GM19099 (cell line): ENCODE results near the gene DOC2A.

Experiments
- POLR2A ChIP-seq: IDR thresholded peaks from 3 replicates; pipeline ENCODE4 v1.6.1; 2011; ENCODE audit warnings: low read depth; ENCODE audit not compliant: insufficient read length; ENCODE audit errors: extremely low read depth

DOC2A gene

GRCh38 chr16:30011714-30012504, 1.1 kb upstream of the DOC2A start:
- TF ChIP-seq POLR2A = no peak

- TF ChIP-seq POLR2A = no peak
Measured at GRCh38 chr16:30009990-30010843, 610 bp downstream of the DOC2A start.

GRCh38 chr16:30009085-30009862, 1.6 kb downstream of the DOC2A start:
- no peak for TF ChIP-seq POLR2A

DNA sequence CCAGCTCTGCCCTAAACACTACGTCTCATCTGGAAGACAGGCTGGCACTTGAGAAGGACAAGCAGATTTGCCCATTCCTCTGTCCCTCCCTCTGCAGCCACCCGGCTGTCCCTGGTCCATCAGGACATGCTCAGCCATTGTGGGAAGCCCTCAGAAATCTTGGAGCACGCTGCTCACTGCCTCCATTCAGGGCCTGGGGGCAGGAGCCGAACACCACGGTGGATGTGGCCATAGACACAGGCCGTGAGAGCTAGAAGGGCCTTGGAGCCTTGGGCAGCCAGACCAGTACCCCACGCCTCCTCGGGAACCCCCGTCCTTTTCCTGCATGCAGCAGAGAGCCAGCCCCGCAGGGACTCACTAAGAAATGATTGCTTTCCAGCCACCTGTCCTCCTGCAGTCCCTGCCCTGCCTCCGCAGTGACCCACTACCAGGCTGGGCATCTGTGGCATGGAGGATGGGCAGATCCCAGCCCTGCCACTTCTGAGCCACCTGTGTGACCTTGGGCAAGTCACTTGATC, 3.4 kb downstream of the DOC2A start:
- TF ChIP-seq POLR2A = no peak

DNA sequence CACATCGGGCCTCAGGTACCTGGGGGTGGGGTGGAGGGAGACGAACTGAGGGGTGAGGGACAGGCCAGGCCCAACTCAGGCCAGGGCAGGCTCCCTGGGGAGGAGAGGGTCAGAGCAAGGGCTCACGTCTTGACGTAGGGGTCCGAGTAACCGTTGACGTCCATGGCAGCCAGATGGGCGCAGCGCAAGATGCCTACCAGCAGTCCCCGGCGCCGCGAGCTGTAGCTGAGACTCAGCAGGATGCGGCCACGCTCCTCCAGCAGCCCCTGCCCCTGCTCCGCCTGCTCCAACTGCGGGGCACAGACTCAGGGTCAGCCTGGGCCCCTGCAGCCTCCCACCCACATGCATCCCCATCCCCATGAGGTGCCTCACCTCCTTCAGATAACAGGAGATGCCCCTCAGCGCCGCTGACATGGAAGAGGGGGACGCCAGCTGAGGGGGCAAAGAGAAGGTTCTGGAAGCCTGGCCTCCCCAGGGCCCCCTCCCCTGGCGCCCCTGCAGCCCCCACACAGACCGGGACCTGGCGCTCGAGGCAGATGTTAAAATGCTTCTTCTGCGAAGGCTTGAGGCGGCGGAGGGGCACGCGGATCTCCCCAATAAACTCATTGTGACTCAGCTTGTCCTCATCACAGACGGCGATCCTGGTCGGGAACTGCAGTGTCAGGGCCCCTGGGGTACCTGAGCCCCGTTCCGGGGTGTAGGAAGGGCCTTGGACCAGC, 4.0 kb downstream of the DOC2A start:
- no peak for TF ChIP-seq POLR2A

GRCh38 chr16:30006095-30006473, 4.7 kb downstream of the DOC2A start:
- TF ChIP-seq POLR2A = no peak

DNA sequence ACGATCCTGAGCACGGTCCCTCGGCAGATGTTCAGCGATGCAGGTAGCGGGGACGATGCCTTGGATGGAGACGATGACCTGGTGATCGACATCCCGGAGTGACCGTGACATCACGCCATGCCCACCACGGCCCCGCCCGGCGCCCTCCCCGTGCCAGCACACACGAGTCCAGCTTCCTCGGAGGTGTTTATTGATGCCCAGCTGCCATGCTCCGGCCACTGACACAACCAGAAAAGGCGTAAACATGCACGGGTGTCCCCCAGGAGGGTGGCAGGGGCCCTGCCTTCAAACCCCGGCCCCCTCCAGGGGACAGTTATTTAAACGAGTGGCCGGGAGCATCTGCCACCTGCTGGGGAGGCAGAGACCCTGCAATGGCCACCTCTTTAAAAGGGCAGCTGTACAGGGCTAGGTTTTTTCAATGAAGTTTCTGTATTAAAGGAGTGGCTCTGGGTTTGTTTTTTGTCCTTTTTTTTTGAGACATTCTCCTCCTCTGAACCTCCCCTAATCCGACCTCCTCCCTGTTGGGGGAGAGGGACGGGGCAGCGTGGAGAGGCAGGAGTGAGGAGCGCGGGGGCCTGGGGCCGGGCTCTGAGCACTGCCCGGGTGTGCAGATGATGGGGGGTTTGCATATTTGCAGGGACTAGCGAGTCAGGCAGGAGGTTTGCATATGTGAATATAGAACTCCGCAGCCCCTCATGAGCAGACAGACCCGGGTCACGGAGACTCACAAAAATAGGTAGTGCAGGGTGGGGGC, 5.3 kb downstream of the DOC2A start:
- TF ChIP-seq POLR2A = no peak

- TF ChIP-seq POLR2A = no peak
Measured at GRCh38 chr16:30004811-30005242, 6.0 kb downstream of the DOC2A start.

DNA sequence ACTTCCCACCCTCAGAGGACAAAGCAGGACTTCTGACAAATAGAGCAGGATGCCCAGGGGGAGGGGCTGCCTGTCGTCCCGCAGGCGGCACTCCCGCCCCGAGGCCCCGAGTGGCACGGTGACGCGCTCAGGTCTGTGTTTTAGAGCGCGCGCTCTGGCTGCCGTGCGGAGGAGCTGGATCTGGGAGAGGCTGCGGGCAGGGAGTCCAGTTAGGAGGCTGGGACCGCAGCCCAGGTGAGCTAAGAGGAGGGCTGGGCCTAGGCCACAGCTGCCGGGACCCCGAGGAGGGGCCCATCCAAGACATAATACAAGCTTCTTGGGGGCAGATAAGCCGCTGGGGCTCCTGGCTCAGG, 6.4 kb downstream of the DOC2A start:
- TF ChIP-seq POLR2A = no peak

DNA sequence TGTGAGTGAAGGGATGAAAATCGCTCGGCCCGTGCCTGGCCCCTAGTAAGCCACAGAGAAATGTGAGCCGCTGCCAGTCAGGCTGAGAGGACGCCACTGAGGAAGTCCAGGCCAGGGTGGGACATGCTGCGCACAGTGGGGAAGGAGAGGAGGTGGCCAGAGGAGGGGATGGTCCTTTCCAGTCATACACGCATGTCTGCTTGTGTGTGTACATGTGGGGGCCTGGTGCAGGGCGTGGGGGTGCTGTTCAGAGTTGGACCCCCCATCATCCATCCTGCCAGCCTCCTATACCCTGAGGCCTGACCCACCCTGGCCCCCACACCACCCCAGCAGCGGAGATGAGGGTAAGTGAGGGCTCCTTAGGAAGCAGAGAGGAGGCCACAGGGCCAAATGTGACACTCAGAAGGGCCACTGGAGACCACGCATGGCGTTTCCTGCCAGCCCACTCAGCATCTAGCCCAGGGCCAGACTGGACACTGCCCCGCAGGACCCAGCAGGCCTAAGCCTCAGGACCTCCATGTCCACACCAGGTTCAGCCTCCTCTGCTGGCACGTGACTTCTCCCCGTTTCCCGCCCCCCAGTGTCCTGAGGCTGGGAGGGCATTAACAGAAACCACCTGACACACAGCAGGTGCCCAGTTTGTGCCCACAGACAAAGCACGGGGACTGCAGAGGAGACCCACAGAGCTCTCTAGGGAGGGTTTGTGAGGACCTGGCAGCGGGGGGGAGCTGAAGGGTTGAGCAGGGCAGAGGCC, 7.0 kb downstream of the DOC2A start:
- TF ChIP-seq POLR2A = no peak

DNA sequence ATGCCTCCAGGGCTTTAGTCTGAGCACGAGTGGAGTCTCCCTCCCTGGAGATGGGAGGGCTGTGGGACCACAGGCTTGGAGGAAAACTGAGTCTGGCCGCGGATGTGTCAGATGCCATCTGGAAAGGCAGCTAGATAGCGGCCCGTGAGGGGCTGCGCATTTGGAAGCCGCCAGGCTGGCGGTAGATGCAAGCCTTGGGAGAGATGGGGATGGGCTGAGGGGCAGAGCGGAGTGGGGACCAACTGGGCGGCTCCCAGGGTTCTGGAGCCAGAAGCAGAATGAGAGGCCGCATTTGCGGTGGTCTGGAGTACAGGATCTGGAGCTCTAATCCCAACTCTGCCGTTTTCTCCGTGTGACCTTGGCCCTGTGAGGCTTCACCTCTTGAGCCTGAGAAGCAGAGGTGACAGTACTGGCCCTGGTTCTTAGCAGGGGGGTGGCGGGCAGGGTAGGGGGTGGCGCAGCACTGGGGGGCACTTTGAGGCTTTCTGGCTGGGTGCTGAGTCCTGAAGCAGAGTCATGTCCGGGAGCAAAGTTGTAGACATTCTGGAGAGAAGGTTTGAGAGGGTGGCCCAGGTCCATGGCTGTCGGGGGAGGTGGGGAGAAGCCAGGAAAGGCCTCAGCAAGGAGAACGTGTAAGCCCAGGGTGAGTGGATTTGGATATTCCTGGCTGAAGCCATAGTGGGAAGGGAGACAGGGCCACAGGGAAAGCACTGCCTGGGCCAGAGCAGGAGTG, 8.0 kb downstream of the DOC2A start:
- no peak for TF ChIP-seq POLR2A

- TF ChIP-seq POLR2A = no peak
Measured at GRCh38 chr16:30000735-30001631, 9.8 kb downstream of the DOC2A start.

DNA sequence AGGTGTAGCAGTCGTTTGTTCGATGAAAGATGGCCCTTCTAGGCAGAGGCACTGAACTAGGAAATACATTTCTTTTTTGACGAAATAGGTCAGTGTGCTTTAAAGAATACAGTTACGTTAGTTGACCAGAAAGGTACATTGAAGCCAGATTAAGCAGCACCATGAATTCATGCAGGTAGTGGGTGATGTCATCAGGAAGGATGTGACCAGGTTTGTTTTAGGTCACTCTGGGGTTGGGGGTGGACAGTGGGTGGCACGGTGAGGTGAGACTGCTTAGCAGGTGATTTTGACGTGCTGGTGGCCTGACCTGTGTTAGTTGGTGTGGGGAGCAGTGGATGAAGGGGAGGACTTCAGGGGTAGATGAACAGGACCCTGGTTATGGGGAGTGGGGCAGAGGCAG, 11.2 kb downstream of the DOC2A start:
- TF ChIP-seq POLR2A = no peak
